K562 (cell line): ENCODE measurements around the gene CCDC200. TPM values are rescaled to one million over a fixed set of nuclear protein-coding genes. Genes with fewer than 3 reads are reported as not detected.
"Not testable (repeated sequence)": the region's sequence is repeated elsewhere in the genome, so short reads cannot be mapped to it uniquely, and the experiment has no call there.

Experiments
- ATAC-seq: fragments of 200-7000 bp; cut with Tn5 transposase; 3 replicates; pipeline ENCODE4 v1.9.1; 2020; ENCODE audit warnings: moderate library complexity
- BruUV-seq: library from RNA; stranded (reverse); fragments of 400-500 nt; replicated peaks from 2 replicates; lab custom pipeline; 2021; lab: Mats Ljungman, UMichigan
- CTCF ChIA-PET: fragments of 300-600 bp; formaldehyde crosslinking; extraction: SDS; loops from one replicate; lab custom pipeline; 2021; ENCODE audit warnings: low intra/inter-chr PET ratio; lab: Yijun Ruan, JAX
- POLR2A ChIA-PET: fragments of 300-600, 350-650 bp; sonication (Branson Sonifier 250); formaldehyde crosslinking; extraction: SDS; loops from one replicate; lab custom pipeline; 2021; ENCODE audit warnings: antibody characterized with exemption, inconsistent platforms; lab: Yijun Ruan, JAX
- DNase-seq, 4 experiments: peaks; one replicate each; pipeline versions ENCODE4 v3.0.0 to v3.0.0-alpha.2; 2011 to 2018; ENCODE audit warnings: low spot score in 3 of 4, mixed read lengths in 3 of 4; ENCODE audit errors: extremely low read depth in 1 of 4
- FAIRE-seq: peaks from 2 replicates; lab custom pipeline; 2011; peaks lifted over from hg19 to GRCh38; lab: Jason Lieb, UNC
- H2AFZ ChIP-seq: 2 replicates; pipeline ENCODE4 v1.6.0; 2011; ENCODE audit warnings: low read depth, low read length, control low read depth, inconsistent platforms
- H3K27ac ChIP-seq: fragments of 200-600 bp; 3 replicates; pipeline ENCODE4 v1.8.0; 2011; ENCODE audit warnings: low read depth, mild to moderate bottlenecking, control low read depth, inconsistent platforms, low read length, moderate library complexity, mixed read lengths; ENCODE audit errors: extremely low read depth
- H3K27me3 ChIP-seq, 2 experiments: fragments of 300-600 bp in 1 of 2; 2 replicates in 1 of 2; 3 replicates in 1 of 2; pipeline versions ENCODE4 v1.6.0 to v1.8.0; 2011; ENCODE audit warnings: inconsistent platforms in 2 of 2, low read length in 2 of 2, mild to moderate bottlenecking in 1 of 2, mixed read lengths in 1 of 2, moderate library complexity in 1 of 2; ENCODE audit not compliant: control insufficient read depth in 2 of 2, insufficient read depth in 2 of 2
- H3K36me3 ChIP-seq: fragments of 300-600 bp; 3 replicates; pipeline ENCODE4 v1.8.0; 2011; ENCODE audit warnings: mild to moderate bottlenecking, low read length, inconsistent platforms; ENCODE audit not compliant: control insufficient read depth, insufficient read depth
- H3K4me1 ChIP-seq, 2 experiments: fragments of 200-600 bp in 1 of 2; replicated peaks in 1 of 2; 2 replicates in 1 of 2; 3 replicates in 1 of 2; pipeline versions ENCODE4 v1.5.1 to v1.8.0; 2011; ENCODE audit warnings: inconsistent platforms in 2 of 2, low read length in 2 of 2, mild to moderate bottlenecking in 1 of 2, mixed read lengths in 1 of 2, moderate library complexity in 1 of 2; ENCODE audit not compliant: control insufficient read depth in 2 of 2, insufficient read depth in 2 of 2
- H3K4me2 ChIP-seq: 2 replicates; pipeline ENCODE4 v1.6.1; 2011; ENCODE audit warnings: low read length, control low read depth, inconsistent platforms, mixed read lengths; ENCODE audit not compliant: insufficient read depth
- H3K4me3 ChIP-seq: fragments of 200-600 bp; sonication (generic), shearing (Covaris generic); 2 replicates; pipeline ENCODE4 v1.5.1; 2016; ENCODE audit warnings: control low read depth, inconsistent platforms
- H3K79me2 ChIP-seq: fragments of 200-600 bp; 3 replicates; pipeline ENCODE4 v1.8.0; 2011; ENCODE audit warnings: low read length, inconsistent platforms; ENCODE audit not compliant: control insufficient read depth, insufficient read depth
- H3K9ac ChIP-seq, 2 experiments: 2 replicates each; pipeline versions ENCODE4 v1.6.0 to v1.6.1; 2011; ENCODE audit warnings: low read depth in 2 of 2, low read length in 2 of 2, control low read depth in 1 of 2, inconsistent platforms in 1 of 2, mild to moderate bottlenecking in 1 of 2, mixed read lengths in 1 of 2; ENCODE audit not compliant: insufficient read depth in 1 of 2
- H3K9me1 ChIP-seq: one replicate; pipeline ENCODE4 v1.6.0; 2011; ENCODE audit warnings: inconsistent platforms, mild to moderate bottlenecking, low read length, moderate library complexity; ENCODE audit not compliant: control insufficient read depth, insufficient read depth
- H3K9me3 ChIP-seq: replicated peaks from 2 replicates; pipeline ENCODE4 v1.5.1; 2011; ENCODE audit warnings: low read depth, low read length, inconsistent platforms; ENCODE audit not compliant: control insufficient read depth, insufficient read depth
- H4K20me1 ChIP-seq: replicated peaks from 2 replicates; pipeline ENCODE4 v1.6.1; 2011; ENCODE audit warnings: low read length, inconsistent platforms, mixed read lengths; ENCODE audit not compliant: control insufficient read depth, insufficient read depth
- WGBS: fragments of 100-300 bp; shearing (Covaris generic); methylation state at CpG from one replicate; pipeline ENCODE4 v1.1.6; 2016; ENCODE audit warnings: low coverage, mixed read lengths; ENCODE audit not compliant: insufficient coverage; ENCODE audit errors: missing lambda C conversion rate; 5-methylcytosine and 5-hydroxymethylcytosine counted together
- in situ Hi-C: fragments of 300-500 bp; cut with MboI; formaldehyde crosslinking; loops from 4 replicates; pipeline ENCODE4 v1.15.0; 2018; ENCODE audit warnings: inconsistent platforms, mixed read lengths
- intact Hi-C: fragments of 100-400 bp; cut with micrococcal nuclease; formaldehyde crosslinking; loops from 2 replicates; pipeline ENCODE4 v1.14.2; 2022
- polyA plus RNA-seq, 8 experiments: library from polyadenylated mRNA; depleted of rRNA in 4 of 8; stranded (reverse) in 5 of 8; unstranded in 3 of 8; fragments of >200 nt; fragmentation: Nextera tagmentation in 2 of 8; fragmentation: Illumina TruSeq in 1 of 8; extraction: Ambion mirVana in 2 of 8; extraction: Trizol in 1 of 8; gene quantifications; 2 replicates each; pipeline versions ENCODE4 v1.2.1 to v1.2.3, GENCODE V29; 2011 to 2014; ENCODE audit warnings: inconsistent platforms in 1 of 8, missing spikeins in 1 of 8
- total RNA-seq, 7 experiments: library from RNA; depleted of rRNA in 6 of 7; stranded (reverse); fragments of >200 nt in 6 of 7; fragmentation: Illumina TruSeq in 2 of 7; extraction: Trizol in 2 of 7; gene quantifications; 2 replicates each; pipeline versions ENCODE4 v1.2.1 to v1.2.3, GENCODE V29; 2011 to 2021; ENCODE audit warnings: low replicate concordance in 1 of 7

CCDC200 gene
- total and polyA plus RNA-seq, 9 of the 15 experiments (the other 6 are each of a cell fraction or from before 2014, with no cell fraction given): 0.14 TPM; not detected in 8

GRCh38 chr17:43239597-43239996 is 11.2 kb upstream of the CCDC200 start:
- ATAC-seq: peak; percentile 68
- no CpG with 5 or more reads among the region's 26 CpGs for WGBS
- H3K27ac ChIP-seq, H3K4me2 ChIP-seq, H3K9ac ChIP-seq, in situ Hi-C loops, intact Hi-C loops, H3K27me3 ChIP-seq, H4K20me1 ChIP-seq, H3K9me3 ChIP-seq, DNase-seq, H2AFZ ChIP-seq, H3K79me2 ChIP-seq, FAIRE-seq, BruUV-seq, H3K36me3 ChIP-seq, H3K4me1 ChIP-seq, H3K4me3 ChIP-seq, CTCF ChIA-PET, POLR2A ChIA-PET, H3K9me1 ChIP-seq: not testable (repeated sequence)

GRCh38 chr17:43233877-43234276 is 5.5 kb upstream of the CCDC200 start, which contains the start of gene RNU2-1:
Gene RNU2-1, minus strand, starts transcription at chr17:43233977.
- H2AFZ ChIP-seq, DNase-seq, H3K9ac ChIP-seq, H3K4me2 ChIP-seq, H3K9me1 ChIP-seq, H3K27me3 ChIP-seq, FAIRE-seq, H3K27ac ChIP-seq, POLR2A ChIA-PET, H3K4me3 ChIP-seq, H3K9me3 ChIP-seq, H3K36me3 ChIP-seq, in situ Hi-C loops, BruUV-seq, H3K4me1 ChIP-seq, H3K79me2 ChIP-seq, H4K20me1 ChIP-seq, CTCF ChIA-PET, ATAC-seq, intact Hi-C loops: not testable (repeated sequence)
- no CpG with 5 or more reads among the region's 31 CpGs for WGBS

- H3K27ac ChIP-seq, DNase-seq, ATAC-seq, POLR2A ChIA-PET, H3K36me3 ChIP-seq, CTCF ChIA-PET, H3K9me3 ChIP-seq, H3K9me1 ChIP-seq, H3K4me3 ChIP-seq, H3K79me2 ChIP-seq, H3K4me2 ChIP-seq, H3K9ac ChIP-seq, H2AFZ ChIP-seq, H3K4me1 ChIP-seq, FAIRE-seq, H3K27me3 ChIP-seq, BruUV-seq, H4K20me1 ChIP-seq, intact Hi-C loops, in situ Hi-C loops: not testable (repeated sequence)
- no CpG with 5 or more reads among the region's 15 CpGs for WGBS
Measured at GRCh38 chr17:43233263-43233662, 4.8 kb upstream of the CCDC200 start.

GRCh38 chr17:43232021-43232699 is 3.7 kb upstream of the CCDC200 start:
- H3K4me1 ChIP-seq, FAIRE-seq, H3K4me2 ChIP-seq, H3K9ac ChIP-seq, H3K36me3 ChIP-seq, intact Hi-C loops, H3K9me1 ChIP-seq, POLR2A ChIA-PET, in situ Hi-C loops, H3K4me3 ChIP-seq, CTCF ChIA-PET, H2AFZ ChIP-seq, ATAC-seq, H3K27me3 ChIP-seq, H3K27ac ChIP-seq, BruUV-seq, H3K9me3 ChIP-seq, H4K20me1 ChIP-seq, H3K79me2 ChIP-seq: not testable (repeated sequence)
- peak in 1 of 4 experiments; percentile 4 for DNase-seq
- 47% methylated on average over 5 of the region's 24 CpGs for WGBS
